Measurements from ENCODE around the gene GSE1.

GRCh38 chr16:85708338-85708737, 95.2 kb downstream of the GSE1 start:
- no peak for TF ChIP-seq CTCF (IDR thresholded peaks at IDR 0.05 in 2 of 3, conservative IDR thresholded peaks at IDR 0.05 in 1 of 3; ENCODE audit: borderline replicate concordance in 1 of 3, insufficient read depth in 1 of 3, low read depth in 2 of 3, low read length in 2 of 3)
- TF ChIP-seq CEBPB (IDR thresholded peaks at IDR 0.05; ENCODE audit: low read depth) = no peak
- no peak for TF ChIP-seq POLR2AphosphoS5 (IDR thresholded peaks at IDR 0.05; ENCODE audit: low read depth, low read length)
- TF ChIP-seq RAD21 (IDR thresholded peaks at IDR 0.05; ENCODE audit: low read depth) = no peak
